ENCODE results near the gene LYG2. TPM values are rescaled to one million over a fixed set of nuclear protein-coding genes. Genes with fewer than 3 reads are reported as not detected.

The LYG2 gene
- total RNA-seq, 2 donors from 2014 or later: not detected

GRCh38 chr2:99260184-99260583 lies 4.7 kb upstream of the LYG2 start:
- TF ChIP-seq, protein P1, sequence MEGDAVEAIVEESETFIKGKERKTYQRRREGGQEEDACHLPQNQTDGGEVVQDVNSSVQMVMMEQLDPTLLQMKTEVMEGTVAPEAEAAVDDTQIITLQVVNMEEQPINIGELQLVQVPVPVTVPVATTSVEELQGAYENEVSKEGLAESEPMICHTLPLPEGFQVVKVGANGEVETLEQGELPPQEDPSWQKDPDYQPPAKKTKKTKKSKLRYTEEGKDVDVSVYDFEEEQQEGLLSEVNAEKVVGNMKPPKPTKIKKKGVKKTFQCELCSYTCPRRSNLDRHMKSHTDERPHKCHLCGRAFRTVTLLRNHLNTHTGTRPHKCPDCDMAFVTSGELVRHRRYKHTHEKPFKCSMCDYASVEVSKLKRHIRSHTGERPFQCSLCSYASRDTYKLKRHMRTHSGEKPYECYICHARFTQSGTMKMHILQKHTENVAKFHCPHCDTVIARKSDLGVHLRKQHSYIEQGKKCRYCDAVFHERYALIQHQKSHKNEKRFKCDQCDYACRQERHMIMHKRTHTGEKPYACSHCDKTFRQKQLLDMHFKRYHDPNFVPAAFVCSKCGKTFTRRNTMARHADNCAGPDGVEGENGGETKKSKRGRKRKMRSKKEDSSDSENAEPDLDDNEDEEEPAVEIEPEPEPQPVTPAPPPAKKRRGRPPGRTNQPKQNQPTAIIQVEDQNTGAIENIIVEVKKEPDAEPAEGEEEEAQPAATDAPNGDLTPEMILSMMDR (IDR thresholded peaks at IDR 0.05): no peak
- H3K27ac ChIP-seq: no peak overlapping the region

GRCh38 chr2:99259465-99259864 lies 4.0 kb upstream of the LYG2 start:
- TF ChIP-seq, protein P1 (IDR thresholded peaks at IDR 0.05): no peak
- Histone ChIP-seq H3K27me3 (replicated peaks; ENCODE audit: insufficient read depth) (no peaks in the 10 kb centered on the region), H3K9me3 (no peaks in the 10 kb centered on the region), H3K36me3 (no peaks in the 10 kb centered on the region), H3K4me3 (no peak overlapping the region), H3K4me1 (ENCODE audit: control insufficient read depth in 1 of 2, low read depth in 2 of 2) (no peaks in the 10 kb centered on the region), H3K27ac (no peak overlapping the region)
- DNase-seq (ENCODE audit: low spot score): no peak
- no peak for ATAC-seq (ENCODE audit: insufficient number of reproducible peaks, low FRiP score, low read depth)

More at GRCh38 chr2:99260184-99260583, 4.7 kb upstream of the LYG2 start:
- Histone ChIP-seq H3K27me3 (replicated peaks; ENCODE audit: insufficient read depth) (no peaks in the 10 kb centered on the region), H3K36me3 (no peaks in the 10 kb centered on the region), H3K9me3 (no peaks in the 10 kb centered on the region), H3K4me1 (ENCODE audit: control insufficient read depth in 1 of 2, low read depth in 2 of 2) (no peaks in the 10 kb centered on the region), H3K4me3 (no peak overlapping the region)
- no peak for DNase-seq (ENCODE audit: low spot score)
- no peak for ATAC-seq (ENCODE audit: insufficient number of reproducible peaks, low FRiP score, low read depth)

DNA sequence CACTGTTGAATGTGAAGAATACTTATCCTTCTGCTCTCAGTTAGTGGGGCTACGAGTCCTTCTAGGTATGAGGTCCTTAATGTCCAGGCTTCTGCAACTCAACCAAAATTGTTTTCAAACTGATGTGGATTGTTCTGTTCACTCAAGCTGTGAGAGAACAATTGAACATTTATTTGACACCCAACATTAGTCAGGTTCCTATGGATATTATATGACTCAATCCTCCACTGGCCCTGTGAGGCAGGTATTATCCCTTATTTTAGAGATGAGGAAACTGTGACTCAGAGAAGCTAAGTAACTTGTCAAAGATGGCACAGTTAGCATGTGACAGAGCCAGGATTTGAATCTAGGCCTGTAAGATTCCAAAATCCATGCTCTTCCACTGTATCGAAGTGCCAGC lies 1.2 kb upstream of the LYG2 start:
- DNase-seq (ENCODE audit: low spot score) (no peak), ATAC-seq (ENCODE audit: insufficient number of reproducible peaks, low FRiP score, low read depth) (no peak)
- Histone ChIP-seq H3K9me3 (no peaks in the 10 kb centered on the region), H3K27me3 (replicated peaks; ENCODE audit: insufficient read depth) (no peaks in the 10 kb centered on the region), H3K27ac (no peak overlapping the region), H3K4me1 (ENCODE audit: control insufficient read depth in 1 of 2, low read depth in 2 of 2) (no peaks in the 10 kb centered on the region), H3K36me3 (no peaks in the 10 kb centered on the region), H3K4me3 (no peak overlapping the region)
- TF ChIP-seq, protein P1 (IDR thresholded peaks at IDR 0.05): no peak

DNA sequence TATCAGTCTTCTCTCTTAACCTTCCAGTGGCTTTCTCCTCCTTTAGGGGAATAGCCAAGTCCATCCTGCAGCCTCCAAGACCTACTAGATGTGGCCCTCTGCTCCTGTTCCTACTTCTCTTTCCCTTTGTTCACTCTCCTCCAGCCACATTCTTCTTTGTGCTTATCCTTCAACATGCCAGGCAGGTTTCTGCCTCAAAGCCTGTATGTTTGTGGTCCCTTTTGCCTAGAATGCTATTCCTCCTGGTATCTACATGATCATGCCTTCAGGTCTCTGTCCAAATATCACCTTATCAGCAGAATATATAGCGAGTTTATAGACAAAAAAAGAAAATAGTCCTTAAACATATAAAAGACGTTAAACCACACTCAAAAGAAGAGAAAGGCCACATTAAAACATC lies 5.5 kb downstream of the LYG2 start:
- DNase-seq (ENCODE audit: low spot score) (no peak), ATAC-seq (ENCODE audit: insufficient number of reproducible peaks, low FRiP score, low read depth) (no peak)
- no peaks in the 10 kb centered on the region for H3K27me3 ChIP-seq (replicated peaks; ENCODE audit: insufficient read depth)
- no peaks in the 10 kb centered on the region for H3K36me3 ChIP-seq
- no peak overlapping the region for H3K27ac ChIP-seq
- no peak overlapping the region for H3K4me3 ChIP-seq
- no peaks in the 10 kb centered on the region for H3K9me3 ChIP-seq
- TF ChIP-seq, protein P1 (IDR thresholded peaks at IDR 0.05): no peak
- no peaks in the 10 kb centered on the region for H3K4me1 ChIP-seq (ENCODE audit: control insufficient read depth in 1 of 2, low read depth in 2 of 2)

GRCh38 chr2:99242151-99242550 lies 13.3 kb downstream of the LYG2 start:
- Histone ChIP-seq H3K27me3 (replicated peaks; ENCODE audit: insufficient read depth) (no peaks in the 10 kb centered on the region), H3K36me3 (no peaks in the 10 kb centered on the region), H3K27ac (no peak overlapping the region), H3K4me1 (ENCODE audit: control insufficient read depth in 1 of 2, low read depth in 2 of 2) (no peaks in the 10 kb centered on the region), H3K4me3 (no peak overlapping the region), H3K9me3 (no peaks in the 10 kb centered on the region)
- DNase-seq (ENCODE audit: low spot score) (no peak), ATAC-seq (ENCODE audit: insufficient number of reproducible peaks, low FRiP score, low read depth) (no peak)
- TF ChIP-seq, protein P1 (IDR thresholded peaks at IDR 0.05): no peak
